H9 (cell line): ENCODE measurements around the gene PPP2R5E. TPM values are rescaled to one million over a fixed set of nuclear protein-coding genes. Genes with fewer than 3 reads are reported as not detected.

Experiments
- DNase-seq: peaks from one replicate; pipeline ENCODE4 v3.0.0-alpha.2; 2017
- H2AFZ ChIP-seq: one replicate; pipeline ENCODE4 v1.6.1; 2013; ENCODE audit warnings: mild to moderate bottlenecking, low read length, control low read depth, moderate library complexity
- H2AK5ac ChIP-seq: 2 replicates; pipeline ENCODE4 v1.6.1; 2013; ENCODE audit warnings: low read length, control low read depth, mixed read lengths; ENCODE audit not compliant: insufficient read length
- H2BK120ac ChIP-seq: one replicate; pipeline ENCODE4 v1.6.1; 2013; ENCODE audit warnings: low read depth, mild to moderate bottlenecking, low read length, control low read depth, inconsistent platforms; ENCODE audit not compliant: poor library complexity, severe bottlenecking
- H2BK12ac ChIP-seq: 2 replicates; pipeline ENCODE4 v1.6.1; 2013; ENCODE audit warnings: low read length, control low read depth, mixed read lengths, low read depth; ENCODE audit not compliant: insufficient read length
- H2BK15ac ChIP-seq: 2 replicates; pipeline ENCODE4 v1.6.1; 2013; ENCODE audit warnings: low read depth, low read length, control low read depth
- H2BK20ac ChIP-seq: one replicate; pipeline ENCODE4 v1.6.1; 2013; ENCODE audit warnings: low read depth, mild to moderate bottlenecking, low read length, control low read depth, inconsistent platforms; ENCODE audit not compliant: poor library complexity, severe bottlenecking
- H2BK5ac ChIP-seq: 2 replicates; pipeline ENCODE4 v1.6.1; 2013; ENCODE audit warnings: low read length, control low read depth, mixed read lengths; ENCODE audit not compliant: insufficient read length
- H3K14ac ChIP-seq: 2 replicates; pipeline ENCODE4 v1.6.1; 2013; ENCODE audit warnings: low read length, control low read depth; ENCODE audit not compliant: insufficient read depth
- H3K18ac ChIP-seq: 2 replicates; pipeline ENCODE4 v1.6.1; 2013; ENCODE audit warnings: low read depth, mild to moderate bottlenecking, mixed read lengths, low read length, control low read depth; ENCODE audit not compliant: insufficient read length
- H3K23ac ChIP-seq: 2 replicates; pipeline ENCODE4 v1.6.1; 2013; ENCODE audit warnings: low read length, control low read depth, mixed read lengths, low read depth; ENCODE audit not compliant: insufficient read length
- H3K23me2 ChIP-seq: 2 replicates; pipeline ENCODE4 v1.6.1; 2013; ENCODE audit warnings: low read depth, mild to moderate bottlenecking, mixed read lengths, low read length, control low read depth; ENCODE audit not compliant: insufficient read length, poor library complexity, severe bottlenecking
- H3K27ac ChIP-seq: 2 replicates; pipeline ENCODE4 v1.5.1; 2013; ENCODE audit warnings: low read length, control low read depth, mixed read lengths, low read depth; ENCODE audit not compliant: insufficient read length
- H3K27me3 ChIP-seq: 2 replicates; pipeline ENCODE4 v1.6.1; 2013; ENCODE audit warnings: low read length, control low read depth, inconsistent platforms; ENCODE audit not compliant: insufficient read depth
- H3K4ac ChIP-seq: 2 replicates; pipeline ENCODE4 v1.6.1; 2013; ENCODE audit warnings: low read depth, mild to moderate bottlenecking, control low read depth, inconsistent platforms, low read length, moderate library complexity
- H3K4me1 ChIP-seq: 2 replicates; pipeline ENCODE4 v1.6.1; 2013; ENCODE audit warnings: low read length, control low read depth, inconsistent platforms; ENCODE audit not compliant: insufficient read depth
- H3K4me2 ChIP-seq: 2 replicates; pipeline ENCODE4 v1.6.1; 2013; ENCODE audit warnings: low read length, control low read depth, mixed read lengths; ENCODE audit not compliant: insufficient read length, insufficient read depth
- H3K56ac ChIP-seq: 2 replicates; pipeline ENCODE4 v1.6.1; 2013; ENCODE audit warnings: low read depth, mild to moderate bottlenecking, mixed read lengths, low read length, control low read depth; ENCODE audit not compliant: insufficient read length
- H3K79me1 ChIP-seq: 2 replicates; pipeline ENCODE4 v1.6.1; 2013; ENCODE audit warnings: low read depth, mild to moderate bottlenecking, moderate library complexity, low read length, control low read depth, inconsistent platforms; ENCODE audit not compliant: insufficient read depth, poor library complexity, severe bottlenecking
- H3K79me2 ChIP-seq: 2 replicates; pipeline ENCODE4 v1.6.1; 2013; ENCODE audit warnings: low read length, control low read depth, inconsistent platforms; ENCODE audit not compliant: insufficient read depth
- H3K9ac ChIP-seq: 2 replicates; pipeline ENCODE4 v1.6.1; 2013; ENCODE audit warnings: low read length, control low read depth, mixed read lengths; ENCODE audit not compliant: insufficient read length; ENCODE audit errors: extremely low read depth
- H3K9me3 ChIP-seq: one replicate; pipeline ENCODE4 v1.6.1; 2013; ENCODE audit warnings: low read depth, low read length, inconsistent platforms; ENCODE audit not compliant: control insufficient read depth
- H3T11ph ChIP-seq: one replicate; pipeline ENCODE4 v1.6.1; 2013; ENCODE audit warnings: mild to moderate bottlenecking, low read length, control low read depth, inconsistent platforms
- H4K20me1 ChIP-seq: one replicate; pipeline ENCODE4 v1.6.1; 2013; ENCODE audit not compliant: control insufficient read depth, insufficient read length, insufficient read depth
- H4K5ac ChIP-seq: 2 replicates; pipeline ENCODE4 v1.6.1; 2013; ENCODE audit warnings: low read depth, mild to moderate bottlenecking, mixed read lengths, low read length, control low read depth; ENCODE audit not compliant: insufficient read length
- H4K8ac ChIP-seq: replicated peaks from 2 replicates; pipeline ENCODE4 v1.6.1; 2013; ENCODE audit warnings: low read length, control low read depth, mixed read lengths, low read depth; ENCODE audit not compliant: insufficient read length
- H4K91ac ChIP-seq: 2 replicates; pipeline ENCODE4 v1.6.1; 2013; ENCODE audit warnings: low read depth, mild to moderate bottlenecking, moderate library complexity, mixed read lengths, low read length, control low read depth; ENCODE audit not compliant: insufficient read length
- H3K27ac Mint-ChIP-seq, 3 experiments: 2 replicates in 2 of 3; 3 replicates in 1 of 3; pipeline ENCODE4 v1.8.0; 2020 to 2021; ENCODE audit warnings: mixed read lengths in 3 of 3, mild to moderate bottlenecking in 1 of 3, moderate library complexity in 1 of 3
- H3K27me3 Mint-ChIP-seq: 2 replicates; pipeline ENCODE4 v1.8.0; 2021; ENCODE audit warnings: low read depth, mild to moderate bottlenecking, moderate library complexity, mixed read lengths
- H3K36me3 Mint-ChIP-seq, 3 experiments: 2 replicates in 2 of 3; 3 replicates in 1 of 3; pipeline ENCODE4 v1.8.0; 2020 to 2021; ENCODE audit warnings: low read depth in 3 of 3, mixed read lengths in 3 of 3; ENCODE audit not compliant: insufficient read depth in 1 of 3
- H3K4me1 Mint-ChIP-seq, 2 experiments: 2 replicates each; pipeline ENCODE4 v1.8.0; 2020; ENCODE audit warnings: mixed read lengths in 2 of 2
- H3K4me3 Mint-ChIP-seq, 2 experiments: 2 replicates in 1 of 2; 3 replicates in 1 of 2; pipeline ENCODE4 v1.8.0; 2020 to 2021; ENCODE audit warnings: mild to moderate bottlenecking in 2 of 2, mixed read lengths in 2 of 2, moderate library complexity in 1 of 2
- H3K9me3 Mint-ChIP-seq, 2 experiments: 2 replicates in 1 of 2; 3 replicates in 1 of 2; pipeline ENCODE4 v1.8.0; 2020; ENCODE audit warnings: mild to moderate bottlenecking in 2 of 2, mixed read lengths in 2 of 2, moderate library complexity in 1 of 2
- CTCF ChIP-seq: fragments of 200-600 bp; sonication (generic); conservative IDR thresholded peaks from 3 replicates; pipeline ENCODE4 v1.8.0; 2021; ENCODE audit warnings: antibody characterized with exemption, mild to moderate bottlenecking
- WGBS: extraction: QIAGEN DNeasy Blood & Tissue Kit; methylation state at CpG from one replicate; pipeline ENCODE4 v1.1.7; 2013; ENCODE audit warnings: missing lambda C conversion rate, low lambda C conversion rate, mixed read lengths; ENCODE audit not compliant: insufficient read length; ENCODE audit errors: extremely low coverage; 5-methylcytosine and 5-hydroxymethylcytosine counted together
- total RNA-seq: library from RNA; stranded (reverse); gene quantifications from 2 replicates; pipeline ENCODE4 v1.2.1, GENCODE V29; 2021

The PPP2R5E gene
- total RNA-seq, 1 experiment from 2014 or later = 65.8 TPM

GRCh38 chr14:63387711-63388110 is 155.5 kb downstream of the PPP2R5E start:
- TF ChIP-seq CTCF = no peak
- H3K27me3 ChIP-seq = no peaks in the 10 kb centered on the region
- H3K9ac ChIP-seq = no peak overlapping the region
- no peak overlapping the region for H3T11ph ChIP-seq
- H3K27ac Mint-ChIP-seq = no peak overlapping the region
- DNase-seq = no peak
- H3K36me3 Mint-ChIP-seq = peaks cover 24 to 70% (median 55%) of the 10 kb centered on the region in 3 experiments; a peak in 6 of 7 replicates
- no peak overlapping the region for H3K4me3 Mint-ChIP-seq
- no peak overlapping the region for H3K27ac ChIP-seq
- no peak overlapping the region for H3K23ac ChIP-seq
- H3K4me1 Mint-ChIP-seq = no peaks in the 10 kb centered on the region
- H3K9me3 Mint-ChIP-seq = no peaks in the 10 kb centered on the region
- no peak overlapping the region for H3K18ac ChIP-seq
- H2BK120ac ChIP-seq = no peak overlapping the region
- H2AFZ ChIP-seq = no peak overlapping the region
- no peak overlapping the region for H3K14ac ChIP-seq
- H4K91ac ChIP-seq = no peak overlapping the region
- no peaks in the 10 kb centered on the region for H3K9me3 ChIP-seq
- H3K4me2 ChIP-seq = no peak overlapping the region
- H3K27me3 Mint-ChIP-seq = no peaks in the 10 kb centered on the region; the same call in 1 of the 2 replicates
- no peak overlapping the region for H4K8ac ChIP-seq
- no peaks in the 10 kb centered on the region for H3K79me2 ChIP-seq
- no peak overlapping the region for H2BK20ac ChIP-seq
- no peak overlapping the region for H3K56ac ChIP-seq
- WGBS = no CpG with 5 or more reads among the region's 5 CpGs
- H2AK5ac ChIP-seq = no peak overlapping the region
- no peaks in the 10 kb centered on the region for H3K79me1 ChIP-seq
- H3K23me2 ChIP-seq = no peaks in the 10 kb centered on the region
- no peak overlapping the region for H2BK15ac ChIP-seq
- no peak overlapping the region for H3K4ac ChIP-seq
- no peaks in the 10 kb centered on the region for H3K4me1 ChIP-seq
- H4K20me1 ChIP-seq = no peaks in the 10 kb centered on the region
- no peak overlapping the region for H2BK12ac ChIP-seq
- no peak overlapping the region for H4K5ac ChIP-seq
- no peak overlapping the region for H2BK5ac ChIP-seq
